ENCODE results near the gene SLC6A6.

SLC6A6 gene

DNA sequence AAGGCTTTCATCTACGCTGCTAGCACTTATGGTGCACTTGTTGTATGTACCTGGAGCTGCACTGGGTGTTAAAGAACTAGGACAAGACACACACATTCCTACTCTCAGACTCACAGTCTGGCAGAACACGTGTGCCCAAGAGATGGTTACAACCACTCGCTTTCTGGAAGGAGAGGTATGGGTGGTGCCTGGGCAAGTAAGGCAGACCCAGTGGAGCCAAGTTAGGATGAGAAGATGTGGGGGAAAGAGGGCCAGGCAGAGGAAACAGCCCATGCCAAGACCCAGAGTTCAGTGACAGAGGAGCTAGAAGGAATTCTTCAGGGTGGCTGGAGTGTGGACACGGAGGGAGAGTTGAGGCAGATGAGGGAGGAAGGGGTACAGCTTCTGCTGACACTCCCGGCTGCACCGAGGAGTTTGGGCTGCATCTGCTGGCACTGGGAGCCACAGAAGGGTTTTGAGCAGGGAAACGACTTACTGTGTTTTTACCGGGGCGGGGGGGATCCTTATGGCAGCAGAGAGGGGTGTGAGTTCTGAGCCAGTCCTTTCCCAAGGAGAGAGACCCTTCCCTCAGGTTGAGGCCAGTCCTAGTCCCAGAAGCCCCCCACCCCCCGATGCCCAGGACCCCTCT, 78.7 kb downstream of the SLC6A6 start:
- Mint-ChIP-seq H3K27ac (peak overlapping the region; percentile 30 to 86), H3K27me3 (no peaks in the 10 kb centered on the region), H3K4me3 (no peak overlapping the region), H3K4me1 (no peaks in the 10 kb centered on the region), H3K9me3 (no peaks in the 10 kb centered on the region)
- ATAC-seq (no peak), DNase-seq (no peak)

DNA sequence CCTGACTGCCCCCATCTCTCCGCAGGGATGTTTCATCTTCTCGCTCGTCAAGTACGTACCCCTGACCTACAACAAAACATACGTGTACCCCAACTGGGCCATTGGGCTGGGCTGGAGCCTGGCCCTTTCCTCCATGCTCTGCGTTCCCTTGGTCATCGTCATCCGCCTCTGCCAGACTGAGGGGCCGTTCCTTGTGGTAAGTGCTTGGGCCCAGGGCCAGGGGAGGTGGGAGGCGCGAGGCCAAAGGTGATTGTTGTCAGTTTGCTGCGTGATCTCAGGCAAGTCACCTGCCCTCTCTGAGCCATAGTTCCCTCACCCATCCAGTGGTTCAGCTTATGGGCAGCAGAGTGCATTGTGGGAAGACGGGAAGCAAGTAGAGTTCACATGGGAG, 79.2 kb downstream of the SLC6A6 start:
- ATAC-seq (no peak), DNase-seq (no peak)
- Mint-ChIP-seq H3K27ac (peak overlapping the region in 1 of 2 donors; percentile 28), H3K9me3 (no peaks in the 10 kb centered on the region), H3K27me3 (no peaks in the 10 kb centered on the region), H3K4me3 (no peak overlapping the region), H3K4me1 (no peaks in the 10 kb centered on the region)

DNA sequence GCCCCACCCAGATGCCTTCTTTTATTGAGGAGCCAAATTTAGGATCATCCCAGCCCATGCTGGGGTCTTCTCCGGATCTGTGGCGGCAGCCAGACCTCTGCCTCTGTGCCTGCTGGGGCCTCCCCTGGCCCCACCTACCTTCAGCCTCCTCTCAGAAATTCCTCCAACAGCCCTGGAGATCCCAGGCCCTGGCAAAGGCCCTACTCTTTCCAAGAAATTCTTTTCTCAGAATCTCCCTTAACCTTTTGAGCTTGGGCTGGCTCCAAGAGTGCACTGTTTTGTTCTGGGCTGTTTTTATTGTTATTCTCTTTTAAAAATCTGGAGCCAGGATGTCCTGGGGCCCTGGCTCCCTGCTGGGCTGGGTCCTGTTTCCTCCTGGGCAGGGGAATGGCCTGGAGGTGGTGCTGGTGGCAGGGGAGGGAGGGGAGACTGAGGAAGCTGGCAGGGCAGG, 79.9 kb downstream of the SLC6A6 start:
- Mint-ChIP-seq H3K27me3 (no peaks in the 10 kb centered on the region), H3K4me3 (no peak overlapping the region), H3K4me1 (no peaks in the 10 kb centered on the region), H3K9me3 (no peaks in the 10 kb centered on the region), H3K27ac (peak overlapping the region in 1 of 2 donors; percentile 20)
- no peak for ATAC-seq
- DNase-seq, result no peak

- peak overlapping the region; percentile 9 to 54 for H3K27ac Mint-ChIP-seq
- ATAC-seq, result peak; percentile 12
These were observed 80.9 kb downstream of the SLC6A6 start for GRCh38 chr3:14483286-14483685.

GRCh38 chr3:14484741-14485140, 82.3 kb downstream of the SLC6A6 start:
- peak overlapping the region in 1 of 2 donors; percentile 7 for H3K27ac Mint-ChIP-seq
- no peaks in the 10 kb centered on the region for H3K4me1 Mint-ChIP-seq
- H3K27me3 Mint-ChIP-seq, result no peaks in the 10 kb centered on the region
- no peak overlapping the region for H3K4me3 Mint-ChIP-seq
- DNase-seq, result no peak
- no peaks in the 10 kb centered on the region for H3K9me3 Mint-ChIP-seq
- no peak for ATAC-seq

More at GRCh38 chr3:14483286-14483685, 80.9 kb downstream of the SLC6A6 start:
- DNase-seq, result no peak
- no peaks in the 10 kb centered on the region for H3K27me3 Mint-ChIP-seq
- H3K9me3 Mint-ChIP-seq, result no peaks in the 10 kb centered on the region
- H3K4me3 Mint-ChIP-seq, result no peak overlapping the region
- H3K4me1 Mint-ChIP-seq, result no peaks in the 10 kb centered on the region

GRCh38 chr3:14485981-14486380, 83.6 kb downstream of the SLC6A6 start:
- Mint-ChIP-seq H3K27ac (no peak overlapping the region), H3K27me3 (no peaks in the 10 kb centered on the region), H3K9me3 (no peaks in the 10 kb centered on the region), H3K4me3 (no peak overlapping the region), H3K4me1 (no peaks in the 10 kb centered on the region)
- no peak for DNase-seq
- no peak for ATAC-seq

DNA sequence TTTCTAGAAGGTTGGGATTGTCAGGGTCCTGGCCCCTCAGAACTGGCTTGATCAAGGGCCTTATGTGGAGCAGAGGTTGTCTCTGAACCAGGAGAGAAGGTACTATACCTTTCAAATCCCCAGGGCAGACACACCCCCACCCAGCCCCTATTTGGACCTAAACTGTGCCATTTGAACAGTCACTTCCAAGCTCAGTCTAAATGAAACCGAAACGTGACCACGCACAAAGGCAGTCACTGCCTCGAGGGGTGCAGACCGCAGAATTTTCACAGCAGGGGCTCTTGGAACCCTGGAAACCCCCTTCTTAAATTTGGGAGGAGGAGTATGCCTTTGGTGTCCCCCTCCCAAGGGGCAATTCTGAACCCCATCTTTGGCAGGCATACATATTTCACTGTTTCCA, 84.1 kb downstream of the SLC6A6 start:
- Mint-ChIP-seq H3K4me1 (no peaks in the 10 kb centered on the region), H3K9me3 (no peaks in the 10 kb centered on the region), H3K27ac (peak overlapping the region in 1 of 2 donors; percentile 20), H3K27me3 (no peaks in the 10 kb centered on the region), H3K4me3 (no peak overlapping the region)
- no peak for ATAC-seq
- no peak for DNase-seq

- no peaks in the 10 kb centered on the region for H3K27me3 Mint-ChIP-seq
- no peak overlapping the region for H3K4me3 Mint-ChIP-seq
- no peaks in the 10 kb centered on the region for H3K9me3 Mint-ChIP-seq
- ATAC-seq (no peak), DNase-seq (no peak)
- H3K27ac Mint-ChIP-seq, result no peak overlapping the region
- H3K4me1 Mint-ChIP-seq, result no peaks in the 10 kb centered on the region
These were observed 84.7 kb downstream of the SLC6A6 start for GRCh38 chr3:14487086-14487485.

GRCh38 chr3:14487821-14488220, 85.4 kb downstream of the SLC6A6 start:
- ATAC-seq (no peak), DNase-seq (no peak)
- H3K4me1 Mint-ChIP-seq, result no peaks in the 10 kb centered on the region
- no peak overlapping the region for H3K4me3 Mint-ChIP-seq
- no peaks in the 10 kb centered on the region for H3K9me3 Mint-ChIP-seq
- no peaks in the 10 kb centered on the region for H3K27me3 Mint-ChIP-seq
- H3K27ac Mint-ChIP-seq, result peak overlapping the region in 1 of 2 donors; percentile 80

DNA sequence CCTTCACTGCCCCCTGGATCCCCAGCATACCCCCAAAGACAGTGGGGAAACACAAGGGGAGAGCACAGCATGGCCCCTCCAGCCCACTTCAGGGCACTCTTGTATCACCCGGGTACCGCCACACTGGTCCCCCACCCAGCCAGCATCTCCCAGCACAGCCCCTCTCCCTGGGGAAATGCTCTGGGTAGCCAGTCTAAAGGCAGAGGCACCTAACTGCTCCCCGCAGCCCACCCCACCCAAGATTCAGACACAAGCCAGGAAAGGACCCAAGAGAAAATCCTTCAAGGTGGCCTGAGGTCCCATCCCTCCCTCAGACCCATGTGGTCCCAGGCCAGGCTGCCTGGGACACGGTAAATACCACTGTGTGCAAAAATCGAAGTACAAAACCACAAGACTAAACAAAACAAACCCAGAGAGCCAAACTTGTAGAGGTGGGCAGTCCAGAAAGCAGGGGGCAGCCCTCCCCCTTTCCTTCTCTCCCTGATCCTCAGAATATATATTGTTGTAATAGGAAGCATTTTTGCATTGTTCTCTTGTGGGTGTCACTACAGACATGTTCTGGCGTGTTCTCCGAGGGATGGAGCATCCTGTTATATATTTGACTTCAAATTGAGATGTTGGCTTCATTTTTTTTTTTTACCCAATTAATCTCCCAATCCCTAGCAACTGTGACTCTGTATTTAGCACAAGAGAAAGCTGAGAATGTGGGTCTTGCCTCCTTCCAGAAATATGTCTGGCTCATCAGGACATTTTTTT, 86.1 kb downstream of the SLC6A6 start:
- Mint-ChIP-seq H3K4me1 (no peaks in the 10 kb centered on the region), H3K4me3 (no peak overlapping the region), H3K27ac (peak overlapping the region in 1 of 2 donors; percentile 88), H3K27me3 (no peaks in the 10 kb centered on the region), H3K9me3 (no peaks in the 10 kb centered on the region)
- ATAC-seq, result no peak
- no peak for DNase-seq

- Mint-ChIP-seq H3K27me3 (no peaks in the 10 kb centered on the region), H3K4me1 (no peaks in the 10 kb centered on the region), H3K9me3 (no peaks in the 10 kb centered on the region), H3K27ac (no peak overlapping the region), H3K4me3 (no peak overlapping the region)
- DNase-seq (no peak), ATAC-seq (no peak)
These were observed 87.2 kb downstream of the SLC6A6 start for GRCh38 chr3:14489641-14490040.

DNA sequence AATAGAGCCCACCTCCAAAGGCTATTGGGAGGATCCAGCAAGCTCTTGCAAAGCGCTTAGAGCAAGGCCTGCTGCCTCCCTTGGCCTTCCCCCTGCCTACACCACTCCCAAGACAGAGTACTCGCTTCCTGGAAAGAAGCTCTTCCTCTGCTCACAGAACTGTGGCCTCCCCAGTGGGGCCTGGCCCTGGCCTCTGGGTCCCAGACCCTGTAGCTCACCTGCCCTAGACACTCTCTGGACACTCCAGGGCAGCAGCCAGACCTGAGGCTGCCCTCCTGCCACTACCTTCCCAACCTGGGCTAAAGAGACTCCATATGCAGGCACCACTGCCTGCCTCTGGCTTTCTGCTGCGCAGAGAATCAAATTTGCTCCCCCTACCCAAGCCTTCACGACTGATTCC, 87.8 kb downstream of the SLC6A6 start:
- no peaks in the 10 kb centered on the region for H3K9me3 Mint-ChIP-seq
- DNase-seq (no peak), ATAC-seq (peak; percentile 11)
- no peaks in the 10 kb centered on the region for H3K4me1 Mint-ChIP-seq
- no peak overlapping the region for H3K4me3 Mint-ChIP-seq
- no peaks in the 10 kb centered on the region for H3K27me3 Mint-ChIP-seq
- peak overlapping the region in 1 of 2 donors; percentile 34 for H3K27ac Mint-ChIP-seq

GRCh38 chr3:14490831-14491230, 88.4 kb downstream of the SLC6A6 start:
- no peaks in the 10 kb centered on the region for H3K27me3 Mint-ChIP-seq
- no peak for ATAC-seq
- no peaks in the 10 kb centered on the region for H3K4me1 Mint-ChIP-seq
- no peak for DNase-seq
- H3K9me3 Mint-ChIP-seq, result no peaks in the 10 kb centered on the region
- no peak overlapping the region for H3K4me3 Mint-ChIP-seq
- H3K27ac Mint-ChIP-seq, result no peak overlapping the region

DNA sequence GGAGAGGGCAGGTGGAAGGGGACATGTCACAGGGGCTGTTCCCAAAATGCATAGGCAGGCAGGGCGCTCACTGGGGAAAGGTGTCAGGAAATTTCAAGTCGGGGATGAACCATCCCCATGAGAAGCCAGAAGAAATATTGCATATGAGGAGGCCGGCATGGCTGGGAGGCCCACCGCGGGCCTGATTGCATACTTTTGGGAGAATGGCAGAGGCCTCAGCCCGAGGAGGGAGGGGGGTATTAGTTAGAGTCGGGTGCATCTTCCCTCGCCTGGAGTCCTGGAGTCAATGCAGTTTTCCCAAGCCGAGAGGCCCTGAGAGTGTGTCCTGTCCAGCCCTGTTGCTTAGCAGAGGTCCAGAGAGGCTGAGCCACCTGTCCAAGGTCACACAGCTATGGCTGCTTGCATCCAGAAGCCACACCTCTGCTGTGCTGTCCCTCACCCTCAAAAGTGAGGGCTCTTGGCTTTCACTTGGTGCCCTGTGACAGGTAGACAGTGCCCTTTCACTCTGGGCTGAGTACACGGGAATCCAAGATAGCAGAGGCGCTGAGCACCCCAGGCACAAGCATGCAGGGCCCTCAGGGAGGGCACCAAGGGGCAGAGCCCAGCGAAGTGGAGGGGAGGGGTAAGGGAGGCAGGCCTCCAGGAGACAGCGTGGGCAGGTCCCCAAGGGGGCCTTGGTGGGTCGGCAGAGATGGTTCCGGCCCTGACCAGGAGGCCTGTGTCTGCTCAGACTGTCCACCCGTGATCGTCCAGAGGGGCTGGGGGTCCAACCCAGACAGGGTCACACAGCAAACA, 89.2 kb downstream of the SLC6A6 start:
- no peaks in the 10 kb centered on the region for H3K9me3 Mint-ChIP-seq
- H3K4me3 Mint-ChIP-seq, result no peak overlapping the region
- ATAC-seq, result no peak
- no peak overlapping the region for H3K27ac Mint-ChIP-seq
- no peaks in the 10 kb centered on the region for H3K27me3 Mint-ChIP-seq
- no peaks in the 10 kb centered on the region for H3K4me1 Mint-ChIP-seq
- DNase-seq, result no peak

DNA sequence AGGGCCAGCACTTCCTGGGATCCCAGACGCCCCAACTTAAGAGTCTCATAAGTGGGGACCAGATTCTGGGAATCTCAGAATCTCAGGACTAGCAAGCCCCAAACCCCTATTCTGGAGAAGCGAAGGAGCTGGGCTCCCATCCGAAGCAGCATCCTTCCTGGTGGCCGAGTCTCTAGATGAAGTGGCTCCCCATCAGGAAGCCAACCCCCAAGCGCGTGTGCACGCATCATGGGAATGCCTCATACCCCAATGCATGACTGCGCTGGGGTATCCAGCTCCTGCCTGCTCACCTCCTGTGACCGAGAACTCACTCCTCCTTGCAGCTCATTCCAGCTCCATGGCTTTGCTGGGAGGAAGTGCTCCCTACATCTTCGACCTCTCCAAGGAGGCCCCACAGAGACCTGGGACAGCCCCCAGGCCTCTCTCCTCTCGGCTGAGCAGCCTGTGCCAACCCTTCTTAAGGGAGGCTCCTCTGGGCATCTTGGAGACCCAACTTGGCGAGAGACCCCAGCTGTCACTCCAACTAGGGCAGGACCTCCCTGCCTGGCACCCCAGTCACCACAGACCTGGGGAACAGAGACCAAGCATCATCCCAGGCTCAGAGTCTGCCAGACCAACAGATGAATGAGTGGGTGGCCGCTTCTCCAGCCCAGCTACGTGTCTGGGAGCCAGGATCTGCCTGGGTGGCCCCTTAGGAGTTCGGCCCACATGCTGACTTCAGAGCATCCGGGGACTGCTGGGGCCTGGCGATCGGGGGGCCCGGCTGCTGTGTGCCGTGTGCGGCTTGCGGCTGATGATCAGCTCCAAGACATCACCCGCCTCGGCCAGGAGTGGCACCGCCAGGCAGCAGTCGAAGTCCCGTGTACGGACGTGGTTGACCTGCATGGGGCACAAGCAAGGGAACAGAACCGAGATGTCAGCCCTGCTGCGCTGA, 90.8 kb downstream of the SLC6A6 start:
- peaks cover 13% of the 10 kb centered on the region for H3K27me3 Mint-ChIP-seq
- no peaks in the 10 kb centered on the region for H3K4me1 Mint-ChIP-seq
- no peak for DNase-seq
- H3K4me3 Mint-ChIP-seq, result no peak overlapping the region
- H3K9me3 Mint-ChIP-seq, result no peaks in the 10 kb centered on the region
- ATAC-seq, result no peak
- H3K27ac Mint-ChIP-seq, result peak overlapping the region in 1 of 2 donors; percentile 81
